Fibroblast of lung (primary cell): ENCODE results near the gene RIMKLA.

Experiments
- EZH2 ChIP-seq: IDR thresholded peaks from 2 replicates; pipeline ENCODE4 v1.5.1; 2012; ENCODE audit warnings: low read length, control low read depth, mild to moderate bottlenecking; ENCODE audit errors: missing control alignments
- TF ChIP-seq, protein P1 (sequence below), 2 donors: IDR thresholded peaks in 1 of 2; conservative IDR thresholded peaks in 1 of 2; 1 replicate in 1 of 2; 2 replicates in 1 of 2; pipeline ENCODE4 v1.5.1; 2011 to 2012; ENCODE audit warnings: low read length in 2 of 2, control low read depth in 1 of 2, inconsistent platforms in 1 of 2, low read depth in 1 of 2, mild to moderate bottlenecking in 1 of 2

DNA sequence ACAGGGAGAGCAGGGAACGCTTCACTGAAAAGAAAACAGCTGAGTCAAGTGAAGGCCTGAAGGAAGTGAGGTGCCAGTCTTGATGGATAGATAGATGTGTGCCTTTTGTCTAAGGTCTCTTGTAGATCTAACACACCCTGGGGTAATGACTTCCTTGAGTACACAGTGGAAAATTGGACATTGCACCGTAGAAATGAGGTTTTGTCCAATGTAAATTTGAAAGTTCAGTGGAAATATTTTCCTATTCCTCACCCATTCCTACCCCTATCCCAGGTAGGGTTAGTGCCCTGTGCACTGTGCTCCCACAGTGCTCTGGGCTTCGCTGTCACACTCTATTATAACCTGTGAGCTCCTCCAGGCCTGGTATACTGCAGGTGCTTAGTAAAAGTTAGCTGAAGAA is 50.9 kb downstream of the RIMKLA start:
- TF ChIP-seq, protein P1, sequence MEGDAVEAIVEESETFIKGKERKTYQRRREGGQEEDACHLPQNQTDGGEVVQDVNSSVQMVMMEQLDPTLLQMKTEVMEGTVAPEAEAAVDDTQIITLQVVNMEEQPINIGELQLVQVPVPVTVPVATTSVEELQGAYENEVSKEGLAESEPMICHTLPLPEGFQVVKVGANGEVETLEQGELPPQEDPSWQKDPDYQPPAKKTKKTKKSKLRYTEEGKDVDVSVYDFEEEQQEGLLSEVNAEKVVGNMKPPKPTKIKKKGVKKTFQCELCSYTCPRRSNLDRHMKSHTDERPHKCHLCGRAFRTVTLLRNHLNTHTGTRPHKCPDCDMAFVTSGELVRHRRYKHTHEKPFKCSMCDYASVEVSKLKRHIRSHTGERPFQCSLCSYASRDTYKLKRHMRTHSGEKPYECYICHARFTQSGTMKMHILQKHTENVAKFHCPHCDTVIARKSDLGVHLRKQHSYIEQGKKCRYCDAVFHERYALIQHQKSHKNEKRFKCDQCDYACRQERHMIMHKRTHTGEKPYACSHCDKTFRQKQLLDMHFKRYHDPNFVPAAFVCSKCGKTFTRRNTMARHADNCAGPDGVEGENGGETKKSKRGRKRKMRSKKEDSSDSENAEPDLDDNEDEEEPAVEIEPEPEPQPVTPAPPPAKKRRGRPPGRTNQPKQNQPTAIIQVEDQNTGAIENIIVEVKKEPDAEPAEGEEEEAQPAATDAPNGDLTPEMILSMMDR (conservative IDR thresholded peaks at IDR 0.05 in 1 of 2, IDR thresholded peaks at IDR 0.05 in 1 of 2; ENCODE audit: low read depth in 1 of 2, low read length in 2 of 2) = no peak
- no peak for TF ChIP-seq EZH2
